A549 (cell line): ENCODE data around the gene SLC25A47.

ENCODE experiments used
- BHLHE40 ChIP-seq: IDR thresholded peaks from 2 replicates; pipeline ENCODE4 v1.6.1; 2012; ENCODE audit warnings: low read depth, low read length, inconsistent platforms
- RAD21 ChIP-seq, 2 experiments: fragments of >200 bp in 1 of 2; sonication (Bioruptor Twin) in 1 of 2; formaldehyde crosslinking in 1 of 2; IDR thresholded peaks in 1 of 2; conservative IDR thresholded peaks in 1 of 2; 2 replicates in 1 of 2; 3 replicates in 1 of 2; pipeline ENCODE4 v1.6.1; 2012 to 2018; ENCODE audit warnings: inconsistent platforms in 1 of 2
- ZFP36 ChIP-seq: fragments of 450-650 bp; IDR thresholded peaks from 2 replicates; pipeline ENCODE4 v1.6.1; 2014; ENCODE audit warnings: borderline replicate concordance; ENCODE audit not compliant: partially characterized antibody

- TF ChIP-seq RAD21 (conservative IDR thresholded peaks at IDR 0.05 in 1 of 2, IDR thresholded peaks at IDR 0.05 in 1 of 2) (no peak), ZFP36 (no peak), BHLHE40 (no peak)
Measured at GRCh38 chr14:100282083-100282350, 41.1 kb upstream of the SLC25A47 start.
